GM21447 (cell line): ENCODE measurements around the gene TPST2.
"Not testable (repeated sequence)": the region's sequence is repeated elsewhere in the genome, so short reads cannot be mapped to it uniquely, and the experiment has no call there.

Experiments used
- ATAC-seq: cut with Tn5 transposase; IDR thresholded peaks from one replicate; pipeline ENCODE4 v1.9.1; 2021; ENCODE audit not compliant: unreplicated experiment

TPST2 gene

GRCh38 chr22:26589845-26590736, at the start of gene TPST2:
TSS of gene TPST2 (minus strand) at chr22:26590132. CDS start at chr22:26541630, 48,502 bp downstream.
- ATAC-seq, result peak; percentile 49

GRCh38 chr22:26636296-26636695, 46.4 kb upstream of the TPST2 start:
- ATAC-seq, result no peak

GRCh38 chr22:26635117-26635516, 45.2 kb upstream of the TPST2 start:
- no peak for ATAC-seq

- ATAC-seq, result no peak
These were observed 44.3 kb upstream of the TPST2 start for GRCh38 chr22:26634189-26634588.

- ATAC-seq, result no peak
These were observed 42.7 kb upstream of the TPST2 start for GRCh38 chr22:26632422-26633155.

- ATAC-seq, result no peak
These were observed 41.4 kb upstream of the TPST2 start for GRCh38 chr22:26631282-26631681.

GRCh38 chr22:26629988-26630761, 40.2 kb upstream of the TPST2 start:
- no peak for ATAC-seq

- no peak for ATAC-seq
These were observed 34.9 kb upstream of the TPST2 start for GRCh38 chr22:26624803-26625202.

- no peak for ATAC-seq
These were observed 34.1 kb upstream of the TPST2 start for GRCh38 chr22:26623984-26624383.

- ATAC-seq, result no peak
These were observed 31.7 kb upstream of the TPST2 start, which contains the start of gene CRYBA4 for GRCh38 chr22:26621663-26622062. TSS of gene CRYBA4 (plus strand) at chr22:26621963. CDS start at chr22:26622597, 634 bp downstream.

GRCh38 chr22:26620197-26620596, 30.3 kb upstream of the TPST2 start:
- ATAC-seq, result no peak

GRCh38 chr22:26619510-26619909, 29.6 kb upstream of the TPST2 start:
- no peak for ATAC-seq

- no peak for ATAC-seq
These were observed 28.5 kb upstream of the TPST2 start for GRCh38 chr22:26618455-26618854.

GRCh38 chr22:26617271-26618199, 27.6 kb upstream of the TPST2 start, which contains the start of gene CRYBB1:
TSS of gene CRYBB1 (minus strand) at chr22:26618027. CDS start at chr22:26616319, 1,708 bp downstream.
- ATAC-seq, result no peak

- ATAC-seq, result no peak
These were observed 26.7 kb upstream of the TPST2 start for GRCh38 chr22:26616650-26617049.

- no peak for ATAC-seq
These were observed 26.0 kb upstream of the TPST2 start for GRCh38 chr22:26615830-26616435.

GRCh38 chr22:26615149-26615548, 25.2 kb upstream of the TPST2 start:
- no peak for ATAC-seq

GRCh38 chr22:26614322-26614721, 24.4 kb upstream of the TPST2 start:
- no peak for ATAC-seq

GRCh38 chr22:26613753-26614152, 23.8 kb upstream of the TPST2 start:
- not testable (repeated sequence) for ATAC-seq

- no peak for ATAC-seq
These were observed 22.7 kb upstream of the TPST2 start for GRCh38 chr22:26612652-26613051.
